Erythroblast (primary cell): ENCODE data around the gene CFAP68.

Source experiments
- GATA1 ChIP-seq: IDR thresholded peaks from 2 replicates; pipeline ENCODE4 v1.6.1; 2011; ENCODE audit warnings: low read depth, mild to moderate bottlenecking, control low read depth, low read length, moderate library complexity
- POLR2A ChIP-seq: IDR thresholded peaks from 2 replicates; pipeline ENCODE4 v1.6.1; 2011; ENCODE audit warnings: mild to moderate bottlenecking, low read length

- TF ChIP-seq GATA1 = no peak
- no peak for TF ChIP-seq POLR2A
Observed at GRCh38 chr11:111845276-111846028, 33.9 kb upstream of the CFAP68 start.
